H1 (cell line): ENCODE results near the gene POU2F1. TPM values are rescaled to one million over a fixed set of nuclear protein-coding genes. Genes with fewer than 3 reads are reported as not detected.

Experiments used
- GTF2F1 ChIP-seq: IDR thresholded peaks from 2 replicates; pipeline ENCODE4 v1.6.1; 2012; ENCODE audit warnings: low read depth, low read length, improper control_type of control experiment, borderline replicate concordance
- TAF7 ChIP-seq: optimal IDR thresholded peaks from 2 replicates; pipeline ENCODE3; 2011; ENCODE audit warnings: low read depth, mild to moderate bottlenecking, inconsistent platforms, low read length, moderate library complexity, borderline replicate concordance
- YY1 ChIP-seq: IDR thresholded peaks from 2 replicates; pipeline ENCODE4 v1.6.1; 2011; ENCODE audit warnings: low read depth, mild to moderate bottlenecking, low read length
- polyA plus RNA-seq, 7 experiments: library from polyadenylated mRNA; depleted of rRNA in 3 of 7; stranded (reverse) in 5 of 7; unstranded in 2 of 7; fragments of >200 nt in 5 of 7; fragments of 200-250 nt in 2 of 7; gene quantifications; 1 replicate in 5 of 7; 2 replicates in 1 of 7; 4 replicates in 1 of 7; pipeline versions ENCODE4 v1.2.1 to v1.2.3, GENCODE V29; 2011 to 2013; ENCODE audit warnings: missing spikeins in 2 of 7, mixed read lengths in 2 of 7
- total RNA-seq: library from RNA; stranded (reverse); fragmentation: NEBNext Ultra II Directional; extraction: Animal tissue kit (Norgen Biotek cat#: 25700); gene quantifications from 2 replicates; pipeline ENCODE4 v1.2.1, GENCODE V29; 2021
- TF ChIP-seq, protein P1 (sequence below): IDR thresholded peaks from 2 replicates; pipeline ENCODE4 v1.6.1; 2012; ENCODE audit warnings: low read length, inconsistent platforms

Gene POU2F1
- total and polyA plus RNA-seq, 2 of the 8 experiments (the other 6 are each of a cell fraction or from before 2014, with no cell fraction given) = 37.0 to 57.2 TPM

DNA sequence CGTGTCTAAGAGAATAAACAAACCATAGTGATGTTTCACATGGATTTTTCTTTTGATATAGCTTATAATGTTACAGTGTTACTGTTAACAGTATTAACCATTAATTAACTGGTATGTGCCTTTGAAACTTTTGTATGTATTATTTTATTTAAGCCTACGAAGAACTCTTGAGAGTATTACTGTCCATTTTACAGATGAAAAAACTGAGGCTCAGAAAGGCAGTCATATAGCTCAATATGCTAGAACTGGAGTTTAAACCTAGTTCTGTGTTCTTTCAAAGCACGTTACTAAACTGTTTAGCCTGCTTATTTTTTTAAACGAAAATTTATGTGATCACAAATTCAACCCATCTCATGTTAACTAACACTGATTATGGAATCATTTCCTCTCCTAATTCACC, 83.5 kb downstream of the POU2F1 start (continued):
- TF ChIP-seq TAF7 (no peak), YY1 (no peak), GTF2F1 (no peak)
- TF ChIP-seq, protein P1, sequence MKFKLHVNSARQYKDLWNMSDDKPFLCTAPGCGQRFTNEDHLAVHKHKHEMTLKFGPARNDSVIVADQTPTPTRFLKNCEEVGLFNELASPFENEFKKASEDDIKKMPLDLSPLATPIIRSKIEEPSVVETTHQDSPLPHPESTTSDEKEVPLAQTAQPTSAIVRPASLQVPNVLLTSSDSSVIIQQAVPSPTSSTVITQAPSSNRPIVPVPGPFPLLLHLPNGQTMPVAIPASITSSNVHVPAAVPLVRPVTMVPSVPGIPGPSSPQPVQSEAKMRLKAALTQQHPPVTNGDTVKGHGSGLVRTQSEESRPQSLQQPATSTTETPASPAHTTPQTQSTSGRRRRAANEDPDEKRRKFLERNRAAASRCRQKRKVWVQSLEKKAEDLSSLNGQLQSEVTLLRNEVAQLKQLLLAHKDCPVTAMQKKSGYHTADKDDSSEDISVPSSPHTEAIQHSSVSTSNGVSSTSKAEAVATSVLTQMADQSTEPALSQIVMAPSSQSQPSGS = no peak
